GM12874 (cell line): ENCODE data around the gene PIGS.

Experiments used
- CTCF ChIP-seq: IDR thresholded peaks from 2 replicates; pipeline ENCODE4 v1.5.1; 2011; ENCODE audit warnings: low read depth, mild to moderate bottlenecking, control low read depth, low read length, moderate library complexity; ENCODE audit not compliant: insufficient read depth

PIGS gene

GRCh38 chr17:28571361-28572122 is at the start of gene PIGS:
TSS of gene PIGS (minus strand) at chr17:28571524. CDS start at chr17:28571496, 28 bp downstream.
- TF ChIP-seq CTCF = no peak

GRCh38 chr17:28620010-28620409 is 48.7 kb upstream of the PIGS start:
- no peak for TF ChIP-seq CTCF

GRCh38 chr17:28618464-28618863 is 47.1 kb upstream of the PIGS start:
- no peak for TF ChIP-seq CTCF

GRCh38 chr17:28616281-28616680 is 45.0 kb upstream of the PIGS start:
- no peak for TF ChIP-seq CTCF

GRCh38 chr17:28615260-28615940 is 44.1 kb upstream of the PIGS start:
- TF ChIP-seq CTCF = no peak

GRCh38 chr17:28613931-28614381 is 42.6 kb upstream of the PIGS start, which contains the start of gene RSKR:
TSS of gene RSKR (minus strand) at chr17:28614185. CDS start at chr17:28614161, 24 bp downstream.
- TF ChIP-seq CTCF = no peak
